Heart left ventricle (tissue), 13 donors: Measurements from ENCODE around the gene NFIB.

Experiments
- POLR2A ChIP-seq, 2 donors: fragments of 450-650 bp; IDR thresholded peaks; one replicate each; pipeline ENCODE4 v1.6.1; 2017; ENCODE audit warnings: antibody characterized with exemption in 2 of 2, mild to moderate bottlenecking in 2 of 2, moderate library complexity in 2 of 2
- TF ChIP-seq, protein P1 (sequence below), 12 donors: fragments of 200-600 bp; sonication (generic) in 4 of 12; IDR thresholded peaks; one replicate each; pipeline versions ENCODE4 v1.5.0 to v1.8.0; 2018 to 2022; ENCODE audit warnings: antibody characterized with exemption in 12 of 12, mild to moderate bottlenecking in 5 of 12
- donor health status: ischemic (EF 13 %, LVEDD 7.1; RV severe dilation, severe dysfunction).
- donor health status: DM: no; HTN: yes; CAD: no.
- donor health status: DM: no; HTN: no; CAD: no.
- donor health status: ischemic (EF 25% LVEDD 6.9; RV normal size, moderate dysfunction).
- donor health status: ischemic (EF 25% LVEDD 5.7; RV mildly dilated, moderate dysfunction).
- donor health status: ischemic (EF 35%, LVEDD 5.7; RV mildly dilated, moderate dysfunction).
- donor health status: nonischemic (EF 11% LVEDD 7.7; RV severe dilation, severe dysfunction).
- donor health status: DM: yes; HTN: yes; CAD: no.
- donor health status: PGD.
- donor health status: ischemic (EF 29% LVEDD 5.4; RV normal size, mild dysfunction).
- donor health status: nonischemic (EF 23%, LVEDD 6.1; RV moderate dilation, normal function).

DNA sequence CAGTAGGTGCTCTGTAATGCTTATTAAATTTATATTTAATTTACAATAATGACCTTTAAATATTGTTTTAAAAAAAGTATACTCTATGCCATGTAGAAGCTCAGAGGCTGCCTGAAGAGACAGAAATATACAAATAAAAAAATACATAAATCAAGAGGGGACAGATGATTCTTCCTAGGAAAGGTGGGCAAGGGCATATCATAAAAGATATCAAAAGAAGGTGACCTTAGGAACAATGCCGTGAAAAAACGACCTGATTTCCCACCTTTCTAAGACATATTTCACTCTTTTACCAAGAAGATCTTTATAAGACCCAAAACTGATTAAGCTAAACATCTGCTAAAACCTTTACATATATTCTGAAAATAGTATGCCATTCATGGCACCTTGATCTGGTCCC lies 128.9 kb downstream of the NFIB start:
- TF ChIP-seq, protein P1, sequence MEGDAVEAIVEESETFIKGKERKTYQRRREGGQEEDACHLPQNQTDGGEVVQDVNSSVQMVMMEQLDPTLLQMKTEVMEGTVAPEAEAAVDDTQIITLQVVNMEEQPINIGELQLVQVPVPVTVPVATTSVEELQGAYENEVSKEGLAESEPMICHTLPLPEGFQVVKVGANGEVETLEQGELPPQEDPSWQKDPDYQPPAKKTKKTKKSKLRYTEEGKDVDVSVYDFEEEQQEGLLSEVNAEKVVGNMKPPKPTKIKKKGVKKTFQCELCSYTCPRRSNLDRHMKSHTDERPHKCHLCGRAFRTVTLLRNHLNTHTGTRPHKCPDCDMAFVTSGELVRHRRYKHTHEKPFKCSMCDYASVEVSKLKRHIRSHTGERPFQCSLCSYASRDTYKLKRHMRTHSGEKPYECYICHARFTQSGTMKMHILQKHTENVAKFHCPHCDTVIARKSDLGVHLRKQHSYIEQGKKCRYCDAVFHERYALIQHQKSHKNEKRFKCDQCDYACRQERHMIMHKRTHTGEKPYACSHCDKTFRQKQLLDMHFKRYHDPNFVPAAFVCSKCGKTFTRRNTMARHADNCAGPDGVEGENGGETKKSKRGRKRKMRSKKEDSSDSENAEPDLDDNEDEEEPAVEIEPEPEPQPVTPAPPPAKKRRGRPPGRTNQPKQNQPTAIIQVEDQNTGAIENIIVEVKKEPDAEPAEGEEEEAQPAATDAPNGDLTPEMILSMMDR (IDR thresholded peaks at IDR 0.05) = no peak
- TF ChIP-seq POLR2A (IDR thresholded peaks at IDR 0.05) = no peak
